ENCODE measurements around the gene KREMEN2. TPM values are rescaled to one million over a fixed set of nuclear protein-coding genes. Genes with fewer than 3 reads are reported as not detected.

KREMEN2 gene
- total and polyA plus RNA-seq, 2 of the 8 experiments (the other 6 are each of a cell fraction or from before 2014, with no cell fraction given) = 6.6 to 7.0 TPM

- WGBS, 2 experiments (ENCODE audit: extremely low coverage in 1 of 2, insufficient coverage in 1 of 2, insufficient read length in 1 of 2, insufficient replicate concordance in 2 of 2, low coverage in 1 of 2, low lambda C conversion rate in 2 of 2, missing lambda C conversion rate in 1 of 2) = 27% methylated on average over 19 of the region's 19 CpGs; no CpG with 5 or more reads in 1 of the 2 experiments
- no peak overlapping the region for H3K4me3 ChIP-seq (ENCODE audit: extremely low read depth in 1 of 4, insufficient read depth in 2 of 4, low read depth in 3 of 4, low read length in 4 of 4)
- ChIA-PET CTCF (ENCODE audit: partially characterized antibody) (interaction anchor here (0.5 to 10.4 kb wide), 40 partner anchors 10 to 197 kb away, joined by 3 to 98 read pairs (median 4); partner anchors contain the start of genes FLYWCH1, FLYWCH2 and PRSS21), POLR2A (ENCODE audit: partially characterized antibody) (interaction anchor here (1.0 to 1.3 kb wide), 2 partner anchors 9 to 88 kb away, joined by 3 read pairs; no protein-coding TSS in a partner anchor)
- no peak overlapping the region for H4K91ac ChIP-seq (replicated peaks; ENCODE audit: insufficient read length, low read length)
- peaks cover 0 to 3% (median 0%) of the 10 kb centered on the region in 4 experiments; a peak in 2 of 8 replicates for H3K36me3 ChIP-seq (ENCODE audit: control insufficient read depth in 2 of 4, insufficient read depth in 4 of 4, low read length in 3 of 4)
- H3K4me2 ChIP-seq (ENCODE audit: insufficient read depth in 1 of 2, low read depth in 2 of 2, low read length in 2 of 2) = 0 out of 4 replicates have a peak overlapping the region, but pooled peaks of 1 of the 2 experiments have one; percentile 16
- no peaks in the 10 kb centered on the region; the same call in 1 of the 2 replicates for H3K23me2 ChIP-seq (ENCODE audit: low read depth, low read length)
- no peak overlapping the region for H2BK20ac ChIP-seq (ENCODE audit: low read length)
- H3K79me2 ChIP-seq (ENCODE audit: control insufficient read depth in 1 of 2, insufficient read depth in 2 of 2, low read length in 2 of 2) = no peaks in the 10 kb centered on the region
- no peaks in the 10 kb centered on the region for H4K20me1 ChIP-seq (replicated peaks in 1 of 2; ENCODE audit: control insufficient read depth in 1 of 2, insufficient read depth in 2 of 2, low read length in 2 of 2)
- no peak overlapping the region for H2AK5ac ChIP-seq (ENCODE audit: low read depth, low read length)
- no peak overlapping the region for H2AFZ ChIP-seq (ENCODE audit: low read length)
- no peak overlapping the region for H3K56ac ChIP-seq (replicated peaks; ENCODE audit: insufficient read length, low read depth, low read length)
- no peak overlapping the region for H4K8ac ChIP-seq (ENCODE audit: extremely low read depth, insufficient read depth, low read length)
- no peaks in the 10 kb centered on the region for H3K9me3 ChIP-seq (ENCODE audit: insufficient read depth in 2 of 2, low read depth in 1 of 2, low read length in 1 of 2)
- no peak overlapping the region for H3K9ac ChIP-seq (replicated peaks in 1 of 4; ENCODE audit: extremely low read depth in 1 of 4, low read depth in 3 of 4, low read length in 3 of 4)
- no peak overlapping the region for H4K5ac ChIP-seq (ENCODE audit: insufficient read length, low read depth, low read length)
- H3K14ac ChIP-seq (ENCODE audit: insufficient read length) = no peak overlapping the region
- H3K27ac ChIP-seq (ENCODE audit: low read depth, low read length) = no peak overlapping the region
- peaks cover 4 to 15% (median 10%) of the 10 kb centered on the region in 4 experiments for H3K4me1 ChIP-seq (replicated peaks in 1 of 4; ENCODE audit: control insufficient read depth in 3 of 4, insufficient read depth in 4 of 4, low read length in 3 of 4)
- peak; percentile 74 for FAIRE-seq
- H3K79me1 ChIP-seq (ENCODE audit: low read depth, low read length) = 0 out of 2 replicates have a peak, but pooled peaks cover 3% of the 10 kb centered on the region
- H2BK12ac ChIP-seq (ENCODE audit: low read depth, low read length) = no peak overlapping the region
- no peak overlapping the region for H2BK5ac ChIP-seq (ENCODE audit: low read depth, low read length)
- H3K18ac ChIP-seq (ENCODE audit: extremely low read depth, low read length) = no peak overlapping the region
- no peak overlapping the region for H3K4ac ChIP-seq (replicated peaks; ENCODE audit: insufficient read length, low read depth, low read length)
- no peak overlapping the region for H3K23ac ChIP-seq (ENCODE audit: insufficient read length)
- no peak overlapping the region for H2BK120ac ChIP-seq (replicated peaks; ENCODE audit: low read depth, low read length)
- no peak overlapping the region for H2BK15ac ChIP-seq (ENCODE audit: low read length)
- DNase-seq (ENCODE audit: low read depth in 1 of 2, low spot score in 2 of 2) = peak in 1 of 2 experiments; percentile 93
- H3K27me3 ChIP-seq (replicated peaks in 1 of 4; ENCODE audit: control insufficient read depth in 3 of 4, extremely low read depth in 1 of 4, insufficient read depth in 3 of 4, low read length in 3 of 4) = no peaks in the 10 kb centered on the region
- TF ChIP-seq CTCF (IDR thresholded peaks at IDR 0.05; ENCODE audit: control extremely low read depth in 1 of 3, insufficient read depth in 1 of 3, low read depth in 1 of 3, low read length in 3 of 3) (peak; percentile 83 to 97 (median 96)), MAX (IDR thresholded peaks at IDR 0.05) (peak; percentile 81), ZNF274 (IDR thresholded peaks at IDR 0.05; ENCODE audit: borderline replicate concordance, extremely low read depth, low read length) (no peak), E2F6 (IDR thresholded peaks at IDR 0.05) (peak; percentile 53), CREB1 (IDR thresholded peaks at IDR 0.05) (peak; percentile 90), ATF3 (IDR thresholded peaks at IDR 0.05; ENCODE audit: insufficient read depth, low read depth, low read length) (no peak), CBX5 (IDR thresholded peaks at IDR 0.05; ENCODE audit: low read depth, low read length) (no peak)
Measured at GRCh38 chr16:2927010-2927646, 36.9 kb upstream of the KREMEN2 start.
